NCI-H187 treated with DMSO at 0.1 percent for 48 hours (cell line): ENCODE data around the gene LYG1.
"Not testable (repeated sequence)": the region's sequence is repeated elsewhere in the genome, so short reads cannot be mapped to it uniquely, and the experiment has no call there.

Experiments
- DNase-seq: peaks from one replicate; lab custom pipeline; 2025; lab: John Stamatoyannopoulos, UW

LYG1 gene

DNA sequence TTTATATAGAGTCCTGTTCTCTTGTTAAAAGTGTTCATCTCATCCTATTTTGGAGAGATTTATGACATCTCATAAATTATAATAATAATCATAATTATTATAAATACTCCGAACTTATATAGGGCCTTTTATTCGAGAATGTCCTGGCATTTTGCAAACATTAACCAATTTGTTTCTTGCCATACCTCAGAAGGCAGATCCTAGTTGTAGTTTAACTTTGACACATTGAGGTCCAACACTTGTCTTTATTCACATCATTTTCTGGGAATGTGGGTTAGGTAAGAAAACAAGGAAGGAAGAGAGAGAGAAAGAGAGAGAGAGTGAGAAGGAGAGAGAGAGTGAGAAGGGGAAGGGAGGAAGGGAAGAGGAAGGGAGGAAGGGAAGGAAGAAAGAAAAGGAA is at the start of gene LYG1:
LYG1 (minus strand) TSS at position 101 of the 400 bp plus-strand sequence. CDS start 5,527 bp downstream, outside the sequence.
- not testable (repeated sequence) for DNase-seq

DNA sequence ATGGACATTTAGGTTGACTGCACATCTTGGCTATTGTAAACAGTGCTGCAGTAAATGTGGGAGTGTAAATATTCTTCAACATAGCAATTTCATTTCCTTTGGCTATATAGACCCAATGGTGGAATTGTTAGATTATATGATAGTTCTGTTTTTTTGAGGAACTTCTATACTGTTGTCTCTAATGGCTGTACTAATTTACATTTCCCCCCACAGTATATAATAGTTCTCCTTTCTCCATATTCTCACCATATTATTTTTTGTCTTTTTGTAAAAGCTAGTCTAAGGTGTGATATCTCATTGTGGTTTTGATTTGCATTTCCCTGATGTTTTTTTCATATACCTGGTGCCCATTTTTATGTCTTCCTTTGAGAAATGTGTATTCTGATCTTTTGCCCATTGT is 49.2 kb upstream of the LYG1 start:
- DNase-seq: no peak

DNA sequence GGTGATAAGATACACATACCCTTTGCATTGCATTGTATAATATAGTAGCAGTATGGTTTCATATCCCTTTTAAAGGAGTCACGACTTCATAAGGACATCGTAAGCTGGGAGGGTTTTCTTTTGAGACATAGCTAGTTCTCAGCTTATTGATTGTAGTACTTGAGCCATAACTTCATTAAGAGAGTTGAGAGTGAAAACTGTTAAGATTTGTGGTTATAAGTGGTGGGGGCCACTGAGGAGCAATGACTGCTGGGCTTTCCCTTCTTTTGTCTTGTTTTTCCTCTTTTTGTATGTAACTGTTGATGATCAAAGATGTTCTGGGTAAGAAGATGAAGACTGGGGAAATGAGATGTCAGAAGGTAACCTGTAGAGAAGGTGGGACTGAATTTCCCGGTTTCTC is 47.2 kb upstream of the LYG1 start:
- DNase-seq: no peak

DNA sequence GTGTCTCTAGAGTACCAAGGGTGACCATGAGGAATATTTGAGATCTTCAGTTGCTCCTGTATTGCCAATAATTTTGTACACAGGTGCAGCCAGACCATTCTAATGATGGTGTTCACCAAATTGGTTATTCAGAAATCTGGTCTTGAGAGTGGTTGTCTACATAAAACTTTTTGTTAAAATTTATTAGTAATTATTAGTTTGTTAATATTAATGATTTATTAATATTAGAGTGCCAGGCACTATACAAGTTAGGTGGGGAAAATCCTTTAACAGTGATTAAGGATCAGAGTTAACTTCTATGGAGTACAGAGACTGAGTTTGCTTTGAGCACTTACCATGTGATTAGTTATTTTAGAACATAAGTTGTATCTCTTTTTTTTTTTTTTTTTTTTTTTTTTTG is 45.2 kb upstream of the LYG1 start:
- no peak for DNase-seq

DNA sequence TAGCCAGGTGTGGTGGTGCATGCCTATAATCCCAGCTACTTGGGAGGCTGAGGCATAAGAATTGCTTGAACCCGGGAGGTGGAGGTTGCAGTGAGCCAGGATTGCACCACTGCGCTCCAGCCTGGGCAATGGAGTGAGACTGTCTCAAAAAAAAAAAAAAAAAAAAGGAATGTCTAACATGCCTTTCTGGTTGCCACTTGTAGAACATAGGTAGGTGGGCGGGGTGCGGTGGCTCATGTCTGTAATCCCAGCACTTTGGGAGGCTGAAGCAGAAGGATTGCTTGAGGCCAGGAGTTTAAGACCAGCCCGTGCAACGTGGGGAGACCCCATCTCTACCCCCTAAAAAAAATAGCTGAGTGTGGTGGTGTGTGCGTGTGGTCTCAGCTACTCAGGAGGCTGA is 44.4 kb upstream of the LYG1 start:
- DNase-seq: not testable (repeated sequence)

DNA sequence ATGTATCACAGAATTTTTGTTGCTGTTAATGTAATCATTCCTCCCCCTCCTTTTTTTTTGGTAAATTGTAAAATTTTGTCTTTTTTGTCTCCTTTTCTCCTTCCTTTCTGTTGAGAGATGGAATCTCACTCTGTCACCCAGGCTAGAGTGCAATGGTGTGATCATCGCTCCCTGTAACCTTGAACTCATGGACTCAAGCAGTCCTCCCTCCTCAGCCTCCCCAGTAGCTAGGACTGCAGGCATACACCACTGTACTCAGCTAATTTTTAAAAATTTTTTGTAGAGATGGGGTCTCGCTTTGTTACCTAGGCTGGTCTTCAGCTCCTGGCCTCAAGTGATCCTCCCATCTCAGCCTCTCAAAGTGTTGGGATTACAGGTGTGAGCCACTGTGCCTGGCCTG is 41.5 kb upstream of the LYG1 start:
- DNase-seq: no peak

DNA sequence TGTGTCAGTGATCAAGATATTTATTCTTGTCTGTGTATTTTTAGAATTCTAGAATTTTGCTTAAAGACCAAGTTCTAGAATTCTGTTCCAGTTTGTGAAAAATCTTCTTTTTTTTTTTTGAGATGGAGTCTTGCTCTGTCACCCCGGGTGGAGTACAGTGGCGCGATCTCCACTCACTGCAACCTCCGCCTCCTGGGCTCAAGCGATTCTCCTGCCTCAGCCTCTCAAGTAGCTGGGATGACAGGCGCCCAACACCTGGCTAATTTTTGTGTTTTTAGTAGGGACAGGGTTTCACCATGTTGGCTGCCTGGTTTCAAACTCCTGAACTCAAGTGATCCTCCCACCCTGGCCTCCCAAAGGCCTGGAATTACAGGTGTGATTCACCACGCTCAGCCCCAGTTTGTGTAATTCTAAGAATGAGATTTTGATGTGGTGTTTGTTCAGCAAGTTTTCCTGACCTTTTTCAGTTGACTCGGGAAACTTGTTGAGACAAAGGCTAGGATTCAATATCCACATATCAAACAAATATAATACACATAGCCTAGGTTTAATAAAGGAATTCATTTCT is 39.8 kb upstream of the LYG1 start:
- no peak for DNase-seq

DNA sequence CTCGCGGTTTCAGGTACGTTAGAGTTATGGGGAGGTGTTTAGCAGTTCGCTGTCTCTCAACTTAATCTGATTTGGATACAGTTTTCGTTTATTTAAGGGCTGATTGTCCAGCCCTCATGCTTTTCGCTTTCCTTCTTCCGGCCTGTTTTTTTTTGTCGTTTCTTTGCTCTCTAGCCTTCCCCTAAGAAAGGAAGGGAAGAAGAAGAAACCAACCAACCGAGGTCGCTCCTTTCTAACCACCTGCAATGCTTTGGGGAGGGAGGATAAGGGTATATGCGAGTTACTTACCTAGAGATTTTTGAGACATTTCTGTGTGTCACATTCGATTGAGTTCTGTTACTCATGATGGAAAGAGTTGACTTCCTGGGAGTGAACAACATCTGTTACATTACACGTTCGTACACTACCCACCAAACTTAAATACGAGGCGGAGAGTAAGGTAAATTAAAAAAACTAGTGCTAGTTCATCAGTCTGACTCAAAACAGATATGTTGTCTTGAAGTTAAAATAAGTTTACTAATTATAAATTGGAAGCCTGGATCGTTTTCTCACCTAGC is 37.1 kb upstream of the LYG1 start:
- DNase-seq: no peak

DNA sequence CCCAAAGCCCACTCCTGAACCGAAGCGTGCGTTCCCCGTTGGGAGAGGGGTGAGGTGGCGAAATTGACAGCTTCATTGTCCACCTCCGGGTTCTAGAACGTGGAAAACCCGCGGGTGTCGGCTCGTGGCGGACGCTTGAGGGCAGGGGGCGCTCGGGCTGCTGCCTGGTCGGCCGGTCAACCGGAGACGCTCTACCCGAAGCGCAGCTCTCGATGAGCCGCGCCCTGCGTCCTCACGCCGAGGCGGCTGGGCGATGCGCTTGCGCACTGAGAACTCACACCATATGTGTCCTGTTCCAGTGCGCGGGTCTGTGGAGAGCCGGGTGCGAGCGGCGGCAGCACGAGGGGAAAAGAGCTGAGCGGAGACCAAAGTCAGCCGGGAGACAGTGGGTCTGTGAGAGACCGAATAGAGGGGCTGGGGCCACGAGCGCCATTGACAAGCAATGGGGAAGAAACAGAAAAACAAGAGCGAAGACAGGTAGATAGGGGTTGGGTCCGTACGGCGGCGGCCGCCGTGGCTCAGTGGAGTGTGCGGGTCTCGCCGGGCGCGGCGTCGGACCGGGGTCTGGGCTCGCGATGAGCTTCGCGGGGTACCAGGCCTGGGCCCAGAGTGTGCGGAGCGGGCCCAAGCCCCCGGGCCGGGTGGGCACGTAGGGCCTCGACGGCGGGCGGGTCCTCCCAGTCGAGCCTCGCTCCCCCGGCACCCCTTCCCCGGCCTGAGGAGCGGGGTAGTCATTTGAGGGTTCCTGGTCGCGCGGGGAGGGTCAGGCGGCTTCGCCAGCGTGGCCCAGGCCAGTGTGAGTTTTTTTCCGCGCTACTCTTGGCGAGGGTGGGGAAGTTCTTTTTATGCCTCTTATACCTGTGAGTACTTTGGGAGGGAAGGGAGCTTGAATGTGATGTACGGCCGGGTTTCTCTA is 36.4 kb upstream of the LYG1 start, which contains the start of gene EIF5B:
EIF5B (plus strand) TSS at position 277 of the 916 bp plus-strand sequence; CDS start at position 443, 166 bp downstream.
- DNase-seq: peak; percentile 52

- no peak for DNase-seq
Observed at GRCh38 chr2:99336804-99337112, 35.8 kb upstream of the LYG1 start.

DNA sequence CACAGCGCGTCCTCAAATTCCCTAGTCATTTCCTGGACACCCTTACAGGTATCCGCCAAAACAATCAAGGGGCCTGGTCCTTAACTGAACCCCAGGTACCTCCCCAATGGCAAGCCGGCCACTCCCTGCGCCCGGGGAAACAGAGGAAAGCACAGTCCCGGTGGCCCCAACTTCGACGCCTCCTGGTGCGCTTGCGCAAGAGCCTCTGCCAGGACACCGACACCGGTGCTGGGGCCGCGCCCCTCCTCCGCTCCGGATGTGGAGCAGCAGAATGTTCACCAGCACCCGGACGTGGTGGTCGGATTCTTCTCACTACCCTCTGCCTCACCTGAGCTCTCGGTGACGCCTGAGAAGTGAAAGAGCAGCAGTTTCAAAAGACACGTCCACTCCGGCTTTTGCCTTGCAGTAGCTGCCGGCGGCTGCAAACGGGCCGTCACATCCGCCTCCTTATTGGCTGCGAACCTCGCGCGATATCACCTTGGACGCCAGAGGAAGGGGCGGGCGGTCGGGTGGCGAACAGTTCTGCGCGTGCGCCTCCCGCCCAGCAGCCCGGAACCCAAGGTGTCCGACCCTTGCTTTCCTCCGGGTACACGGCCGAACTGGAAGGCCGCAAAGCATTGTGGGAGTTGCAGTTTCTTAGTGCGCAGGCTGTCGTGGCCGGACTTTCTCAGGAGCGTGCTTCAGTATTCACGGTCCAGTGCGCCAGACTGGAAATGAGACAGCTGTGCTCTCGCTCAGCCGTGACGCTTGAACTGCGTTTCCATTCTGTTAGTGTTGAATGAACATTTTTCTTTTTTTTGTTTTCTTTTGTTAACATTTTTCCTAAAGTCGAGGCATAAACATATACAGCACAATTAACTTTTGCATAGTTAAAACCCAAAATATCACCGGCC is 35.2 kb upstream of the LYG1 start, which contains the start of gene TXNDC9:
TXNDC9 (minus strand) TSS at position 423 of the 893 bp plus-strand sequence. CDS start 3,123 bp downstream, outside the sequence.
- peak; percentile 98 for DNase-seq

- no peak for DNase-seq
Observed at GRCh38 chr2:99325384-99325783, 24.4 kb upstream of the LYG1 start.

DNA sequence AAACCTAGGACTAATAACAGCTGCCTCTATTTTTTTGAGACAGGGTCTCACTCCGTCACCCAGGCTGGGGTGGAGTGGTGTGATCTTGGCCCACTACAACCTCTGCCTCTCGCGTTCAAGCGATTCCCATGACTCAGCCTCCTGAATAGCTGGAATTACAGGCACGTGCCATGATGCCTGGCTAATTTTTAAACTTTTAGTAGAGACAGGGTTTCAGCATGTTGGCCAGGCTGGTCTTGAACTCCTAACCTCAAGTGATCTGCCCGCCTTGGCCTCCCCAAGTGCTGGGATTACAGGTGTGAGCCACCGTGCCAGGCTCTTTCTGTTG is 16.8 kb upstream of the LYG1 start:
- DNase-seq: not testable (repeated sequence)

DNA sequence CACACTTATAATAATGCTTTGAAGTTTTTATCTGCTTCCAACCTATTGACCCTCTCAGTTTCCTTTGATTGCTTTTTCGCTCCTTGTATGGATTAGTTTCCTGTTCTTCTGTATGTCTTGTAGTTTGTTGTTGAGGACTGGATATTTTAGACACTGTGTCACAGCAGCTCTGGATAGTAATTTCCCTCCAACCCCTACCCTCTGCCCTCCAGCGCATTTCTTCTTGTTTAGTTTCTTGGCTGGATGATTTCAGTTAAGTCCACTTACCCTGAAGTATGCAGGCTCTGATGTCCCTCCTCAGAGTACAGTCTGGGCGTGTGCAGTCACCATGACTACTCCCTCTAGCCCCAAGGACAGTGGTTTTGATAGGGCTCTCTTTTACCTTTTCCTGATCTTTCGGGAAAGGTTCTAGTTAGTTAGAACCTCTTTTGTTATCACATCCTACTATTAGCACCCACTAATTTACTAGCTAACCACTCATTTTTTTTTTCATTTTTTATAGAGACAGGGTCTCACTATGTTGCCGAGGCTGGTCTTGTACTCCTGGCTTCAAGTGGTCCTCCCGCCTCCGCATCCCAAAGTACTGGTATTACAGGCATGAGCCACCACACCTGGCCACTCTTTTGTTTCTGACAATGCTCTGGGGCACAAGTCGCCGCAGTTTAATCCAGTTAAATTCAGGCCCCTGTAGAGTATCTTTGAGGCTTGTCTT is 16.3 kb upstream of the LYG1 start:
- no peak for DNase-seq

DNA sequence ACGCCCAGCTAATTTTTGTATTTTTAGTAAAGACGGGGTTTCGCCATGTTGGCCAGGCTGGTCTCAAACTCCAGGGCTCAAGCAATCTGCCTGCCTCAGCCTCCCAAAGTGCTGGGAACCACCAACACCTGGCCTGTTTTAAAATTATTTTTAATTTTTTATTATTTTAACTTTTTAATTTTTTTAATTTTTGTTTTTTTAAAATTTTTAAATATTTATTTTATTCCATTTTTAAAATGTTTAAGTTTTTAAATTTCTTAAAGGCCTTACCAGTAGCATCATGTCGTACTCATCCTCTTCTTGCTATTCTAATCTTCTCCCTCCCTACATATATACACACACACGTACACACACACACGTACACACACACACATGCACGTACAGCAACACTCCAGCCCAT is 1.4 kb downstream of the LYG1 start:
- no peak for DNase-seq

DNA sequence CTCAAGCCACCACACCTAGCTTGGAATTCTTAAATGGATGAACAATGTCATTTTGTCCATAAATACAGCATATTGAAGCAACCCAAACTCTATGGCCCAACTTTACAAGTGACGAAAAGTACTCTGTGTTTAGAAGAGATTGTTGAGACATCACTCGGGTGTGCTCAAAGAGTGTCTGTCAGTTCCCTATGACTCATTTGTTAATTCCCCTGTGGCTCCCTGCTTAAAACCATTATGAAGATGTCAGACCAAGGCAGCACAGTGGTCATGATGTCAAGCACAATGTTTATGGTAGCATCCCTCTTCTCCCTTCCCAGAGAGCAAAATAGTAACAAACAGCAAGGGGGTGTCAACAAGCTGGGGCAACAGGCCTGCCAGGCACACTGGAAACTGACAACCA is 3.0 kb downstream of the LYG1 start:
- no peak for DNase-seq

GRCh38 chr2:99285526-99285925 is 15.5 kb downstream of the LYG1 start:
- DNase-seq: no peak

- no peak for DNase-seq
Observed at GRCh38 chr2:99279969-99280695, 20.9 kb downstream of the LYG1 start.

DNA sequence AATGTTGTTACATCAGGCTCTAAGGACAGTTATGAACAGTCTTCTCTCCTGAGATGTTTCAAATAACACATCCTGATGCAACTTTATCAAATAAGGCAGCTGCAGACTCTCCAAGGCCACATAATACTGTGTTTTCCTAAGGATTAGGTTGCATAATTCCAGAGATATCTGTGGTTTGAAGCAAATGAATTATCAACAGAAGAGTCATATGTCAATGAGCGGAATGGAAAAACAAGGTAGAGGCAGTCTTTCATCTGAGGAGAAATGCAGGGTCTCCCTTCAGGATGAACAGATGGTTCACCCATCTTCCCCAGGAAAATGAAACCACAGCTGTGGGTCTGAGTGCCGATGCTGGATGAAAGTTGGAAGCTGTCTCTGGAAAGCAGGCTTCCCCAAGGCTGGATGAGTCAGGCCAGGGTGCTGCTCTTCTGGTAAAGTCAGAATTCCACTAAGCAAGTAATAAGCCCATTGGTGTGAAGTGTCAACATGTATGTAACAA is 22.2 kb downstream of the LYG1 start:
- DNase-seq: no peak

- not testable (repeated sequence) for DNase-seq
Observed at GRCh38 chr2:99278195-99278765, 22.7 kb downstream of the LYG1 start.
